H1 (cell line): Measurements from ENCODE around the gene CELF3. TPM values are rescaled to one million over a fixed set of nuclear protein-coding genes. Genes with fewer than 3 reads are reported as not detected.

Experiments used
- CTCF ChIA-PET: fragments of 300-600 bp; sonication (Branson Sonifier 250); formaldehyde crosslinking; loops from one replicate; lab custom pipeline; 2021; ENCODE audit not compliant: partially characterized antibody; lab: Charles Lee
- POLR2A ChIA-PET: fragments of 300-600 bp; sonication (Branson Sonifier 250); formaldehyde crosslinking; loops from one replicate; lab custom pipeline; 2021; ENCODE audit warnings: inconsistent platforms; ENCODE audit not compliant: partially characterized antibody; lab: Charles Lee
- DNase-seq, 2 experiments: peaks; one replicate each; pipeline versions ENCODE4 v3.0.0 to v3.0.0-alpha.2; 2010 to 2022; ENCODE audit warnings: low spot score in 2 of 2, low read depth in 1 of 2, mixed read lengths in 1 of 2
- FAIRE-seq: peaks from 2 replicates; lab custom pipeline; 2011; peaks lifted over from hg19 to GRCh38; lab: Jason Lieb, UNC
- H2AFZ ChIP-seq: 2 replicates; pipeline ENCODE4 v1.8.1; 2012; ENCODE audit warnings: low read length, inconsistent platforms
- H2AK5ac ChIP-seq: 2 replicates; pipeline ENCODE4 v1.6.1; 2013; ENCODE audit warnings: low read depth, low read length
- H2BK120ac ChIP-seq: replicated peaks from 2 replicates; pipeline ENCODE3; 2013; ENCODE audit warnings: low read depth, low read length, inconsistent platforms
- H2BK12ac ChIP-seq: 2 replicates; pipeline ENCODE4 v1.6.1; 2013; ENCODE audit warnings: low read depth, low read length
- H2BK15ac ChIP-seq: 2 replicates; pipeline ENCODE4 v1.6.1; 2013; ENCODE audit warnings: low read length
- H2BK20ac ChIP-seq: 2 replicates; pipeline ENCODE4 v1.6.1; 2013; ENCODE audit warnings: low read length
- H2BK5ac ChIP-seq: 2 replicates; pipeline ENCODE4 v1.6.1; 2013; ENCODE audit warnings: low read depth, low read length
- H3K14ac ChIP-seq: 2 replicates; pipeline ENCODE4 v1.6.1; 2013; ENCODE audit warnings: inconsistent platforms; ENCODE audit not compliant: insufficient read length
- H3K18ac ChIP-seq: 2 replicates; pipeline ENCODE4 v1.6.1; 2013; ENCODE audit warnings: low read length; ENCODE audit errors: extremely low read depth
- H3K23ac ChIP-seq: 2 replicates; pipeline ENCODE4 v1.6.1; 2013; ENCODE audit warnings: inconsistent platforms; ENCODE audit not compliant: insufficient read length
- H3K23me2 ChIP-seq: 2 replicates; pipeline ENCODE4 v1.6.1; 2013; ENCODE audit warnings: low read depth, low read length
- H3K27ac ChIP-seq: 2 replicates; pipeline ENCODE4 v1.6.1; 2011; ENCODE audit warnings: low read depth, low read length, inconsistent platforms
- H3K27me3 ChIP-seq, 4 experiments: replicated peaks in 1 of 4; 1 replicate in 1 of 4; 2 replicates in 3 of 4; pipeline versions ENCODE4 v1.6.1 to v1.8.1; 2011 to 2013; ENCODE audit warnings: low read length in 3 of 4, mild to moderate bottlenecking in 3 of 4, inconsistent platforms in 2 of 4, mixed read lengths in 2 of 4, moderate library complexity in 1 of 4; ENCODE audit not compliant: control insufficient read depth in 3 of 4, insufficient read depth in 3 of 4; ENCODE audit errors: extremely low read depth in 1 of 4
- H3K36me3 ChIP-seq, 4 experiments: 2 replicates each; pipeline versions ENCODE4 v1.6.1 to v1.8.1; 2011 to 2013; ENCODE audit warnings: mild to moderate bottlenecking in 4 of 4, low read length in 3 of 4, moderate library complexity in 2 of 4, control low read depth in 1 of 4, inconsistent platforms in 1 of 4; ENCODE audit not compliant: insufficient read depth in 4 of 4, control insufficient read depth in 2 of 4
- H3K4ac ChIP-seq: replicated peaks from 2 replicates; pipeline ENCODE3; 2013; ENCODE audit warnings: low read length, low read depth, mixed read lengths, inconsistent platforms; ENCODE audit not compliant: insufficient read length
- H3K4me1 ChIP-seq, 4 experiments: replicated peaks in 1 of 4; 1 replicate in 1 of 4; 2 replicates in 3 of 4; pipeline versions ENCODE4 v1.6.1 to v1.8.1; 2011 to 2013; ENCODE audit warnings: low read length in 3 of 4, inconsistent platforms in 2 of 4, mixed read lengths in 1 of 4; ENCODE audit not compliant: insufficient read depth in 4 of 4, control insufficient read depth in 3 of 4
- H3K4me2 ChIP-seq, 2 experiments: 2 replicates each; pipeline versions ENCODE4 v1.6.1 to v1.8.1; 2011 to 2013; ENCODE audit warnings: low read depth in 2 of 2, low read length in 2 of 2, control low read depth in 1 of 2, inconsistent platforms in 1 of 2, mild to moderate bottlenecking in 1 of 2; ENCODE audit not compliant: insufficient read depth in 1 of 2
- H3K4me3 ChIP-seq, 4 experiments: fragments of 200-600, 300-600 bp in 1 of 4; sonication (generic), shearing (Covaris generic), sonication (Bioruptor Twin) in 1 of 4; 2 replicates each; pipeline versions ENCODE4 v1.5.1 to v1.8.1; 2011 to 2016; ENCODE audit warnings: low read length in 4 of 4, low read depth in 3 of 4, control low read depth in 2 of 4, inconsistent platforms in 2 of 4, mild to moderate bottlenecking in 2 of 4, mixed read lengths in 1 of 4, moderate library complexity in 1 of 4; ENCODE audit not compliant: insufficient read depth in 2 of 4; ENCODE audit errors: extremely low read depth in 1 of 4
- H3K56ac ChIP-seq: replicated peaks from 2 replicates; pipeline ENCODE3; 2013; ENCODE audit warnings: low read depth, mild to moderate bottlenecking, mixed read lengths, low read length, inconsistent platforms; ENCODE audit not compliant: insufficient read length
- H3K79me1 ChIP-seq: 2 replicates; pipeline ENCODE4 v1.6.1; 2013; ENCODE audit warnings: low read depth, low read length, control low read depth
- H3K79me2 ChIP-seq, 2 experiments: 2 replicates each; pipeline versions ENCODE4 v1.6.1 to v1.8.1; 2012 to 2013; ENCODE audit warnings: low read length in 2 of 2, mild to moderate bottlenecking in 2 of 2, inconsistent platforms in 1 of 2; ENCODE audit not compliant: insufficient read depth in 2 of 2, control insufficient read depth in 1 of 2
- H3K9ac ChIP-seq, 4 experiments: replicated peaks in 1 of 4; 1 replicate in 1 of 4; 2 replicates in 3 of 4; pipeline versions ENCODE4 v1.6.1 to v1.8.1; 2011 to 2013; ENCODE audit warnings: low read depth in 3 of 4, low read length in 3 of 4, control low read depth in 2 of 4, mild to moderate bottlenecking in 2 of 4, moderate library complexity in 2 of 4, inconsistent platforms in 1 of 4; ENCODE audit errors: extremely low read depth in 1 of 4
- H3K9me3 ChIP-seq, 2 experiments: 2 replicates each; pipeline versions ENCODE4 v1.6.1 to v1.8.1; 2012 to 2013; ENCODE audit warnings: mild to moderate bottlenecking in 2 of 2, moderate library complexity in 2 of 2, control low read depth in 1 of 2, inconsistent platforms in 1 of 2, low read depth in 1 of 2, low read length in 1 of 2, mixed read lengths in 1 of 2; ENCODE audit not compliant: insufficient read depth in 2 of 2
- H4K20me1 ChIP-seq, 2 experiments: replicated peaks in 1 of 2; 2 replicates each; pipeline versions ENCODE3 to v1.8.1; 2011 to 2013; ENCODE audit warnings: inconsistent platforms in 2 of 2, low read length in 2 of 2, mild to moderate bottlenecking in 1 of 2; ENCODE audit not compliant: insufficient read depth in 2 of 2, control insufficient read depth in 1 of 2
- H4K5ac ChIP-seq: 2 replicates; pipeline ENCODE4 v1.6.1; 2013; ENCODE audit warnings: low read length, low read depth, mixed read lengths, inconsistent platforms; ENCODE audit not compliant: insufficient read length
- H4K8ac ChIP-seq: 2 replicates; pipeline ENCODE4 v1.8.0; 2013; ENCODE audit warnings: mild to moderate bottlenecking, moderate library complexity, low read length, inconsistent platforms; ENCODE audit not compliant: insufficient read depth; ENCODE audit errors: extremely low read depth
- H4K91ac ChIP-seq: replicated peaks from 2 replicates; pipeline ENCODE3; 2013; ENCODE audit warnings: low read length, mixed read lengths, inconsistent platforms; ENCODE audit not compliant: insufficient read length
- CEBPB ChIP-seq: IDR thresholded peaks from 2 replicates; pipeline ENCODE4 v1.6.1; 2012; ENCODE audit warnings: low read depth, low read length
- CHD2 ChIP-seq: IDR thresholded peaks from 2 replicates; pipeline ENCODE4 v1.6.1; 2012; ENCODE audit warnings: low read length, improper control_type of control experiment
- HDAC2 ChIP-seq, 2 experiments: fragments of 300-600 bp in 1 of 2; sonication (generic) in 1 of 2; IDR thresholded peaks; 2 replicates each; pipeline ENCODE4 v1.6.1; 2011 to 2012; ENCODE audit warnings: low read depth in 2 of 2, low read length in 2 of 2, mild to moderate bottlenecking in 2 of 2, moderate library complexity in 2 of 2, borderline replicate concordance in 1 of 2, inconsistent platforms in 1 of 2
- HDAC6 ChIP-seq: IDR thresholded peaks from one replicate; pipeline ENCODE4 v1.7.1; 2012; ENCODE audit warnings: low read depth, mild to moderate bottlenecking, inconsistent platforms, low read length, moderate library complexity
- KDM5A ChIP-seq: fragments of 200-600 bp; IDR thresholded peaks from 2 replicates; pipeline ENCODE4 v1.7.1; 2012; ENCODE audit warnings: mild to moderate bottlenecking, low read length, inconsistent platforms, mixed read lengths
- POLR2A ChIP-seq, 2 experiments: IDR thresholded peaks; 1 replicate in 1 of 2; 2 replicates in 1 of 2; pipeline ENCODE4 v1.6.1; 2011; ENCODE audit warnings: low read depth in 2 of 2, low read length in 2 of 2, mild to moderate bottlenecking in 2 of 2; ENCODE audit errors: control extremely low read depth in 1 of 2
- RFX5 ChIP-seq: IDR thresholded peaks from 2 replicates; pipeline ENCODE4 v1.6.1; 2011; ENCODE audit warnings: low read depth, low read length, improper control_type of control experiment, borderline replicate concordance
- SP1 ChIP-seq: IDR thresholded peaks from 2 replicates; pipeline ENCODE4 v1.6.1; 2011; ENCODE audit warnings: low read depth, low read length
- YY1 ChIP-seq: IDR thresholded peaks from 2 replicates; pipeline ENCODE4 v1.6.1; 2011; ENCODE audit warnings: low read depth, mild to moderate bottlenecking, low read length
- WGBS, 2 experiments: shearing (Covaris generic) in 1 of 2; methylation state at CpG; one replicate each; pipeline versions ENCODE4 v1.1.6 to v1.1.7; 2013 to 2015; ENCODE audit warnings: low lambda C conversion rate in 2 of 2, mixed read lengths in 2 of 2, inconsistent platforms in 1 of 2, low coverage in 1 of 2, missing lambda C conversion rate in 1 of 2; ENCODE audit not compliant: insufficient replicate concordance in 2 of 2, insufficient coverage in 1 of 2, insufficient read length in 1 of 2; ENCODE audit errors: extremely low coverage in 1 of 2, missing lambda C conversion rate in 1 of 2; 5-methylcytosine and 5-hydroxymethylcytosine counted together
- polyA plus RNA-seq, 7 experiments: library from polyadenylated mRNA; depleted of rRNA in 3 of 7; stranded (reverse) in 5 of 7; unstranded in 2 of 7; fragments of >200 nt in 5 of 7; fragments of 200-250 nt in 2 of 7; gene quantifications; 1 replicate in 5 of 7; 2 replicates in 1 of 7; 4 replicates in 1 of 7; pipeline versions ENCODE4 v1.2.1 to v1.2.3, GENCODE V29; 2011 to 2013; ENCODE audit warnings: missing spikeins in 2 of 7, mixed read lengths in 2 of 7
- total RNA-seq: library from RNA; stranded (reverse); fragmentation: NEBNext Ultra II Directional; extraction: Animal tissue kit (Norgen Biotek cat#: 25700); gene quantifications from 2 replicates; pipeline ENCODE4 v1.2.1, GENCODE V29; 2021
- TF ChIP-seq, protein P1 (sequence below): IDR thresholded peaks from 2 replicates; pipeline ENCODE4 v1.6.1; 2011; ENCODE audit warnings: low read depth, mild to moderate bottlenecking, low read length; ENCODE audit not compliant: insufficient read depth

CELF3 gene
- total and polyA plus RNA-seq, 2 of the 8 experiments (the other 6 are each of a cell fraction or from before 2014, with no cell fraction given) = 0.34 to 1.2 TPM

DNA sequence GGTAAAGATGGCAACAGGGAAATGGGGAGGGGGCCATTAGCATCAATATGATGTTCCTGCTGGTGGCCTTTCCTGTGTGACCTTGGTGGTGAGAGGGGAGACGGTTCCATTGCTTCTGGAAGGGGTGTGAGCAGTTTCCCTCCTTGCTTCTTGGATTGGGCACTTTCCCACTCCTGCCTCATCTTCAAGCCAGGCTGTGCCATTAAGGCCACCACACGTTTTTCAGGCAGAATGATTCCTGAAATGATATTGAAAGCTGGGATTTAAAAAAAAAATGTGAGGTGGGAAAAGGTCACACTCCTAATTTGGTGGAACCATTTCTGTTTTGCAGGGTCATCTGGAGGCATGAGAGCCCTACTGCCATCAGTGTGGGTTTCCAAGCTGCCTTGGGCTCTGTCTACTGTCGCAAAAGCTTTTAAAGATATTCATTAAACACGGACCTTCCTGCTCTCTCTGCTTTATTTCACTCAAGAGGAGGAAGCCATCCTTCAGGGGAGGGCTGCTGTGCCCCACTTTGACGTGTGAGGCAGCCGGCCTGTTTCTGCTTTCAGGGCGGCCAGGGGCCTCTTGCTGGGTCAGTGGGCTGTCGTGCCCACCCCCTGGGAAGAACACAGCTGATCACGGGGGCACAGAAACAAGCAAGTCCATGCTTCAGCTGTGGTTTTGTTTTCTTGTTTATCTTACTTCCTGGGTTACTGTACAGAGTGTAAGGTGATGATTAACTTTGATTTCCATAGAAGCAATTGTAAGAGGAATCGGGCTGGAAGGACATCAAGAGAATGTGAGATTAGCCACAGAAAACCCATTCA, 12.8 kb upstream of the CELF3 start:
- H3K4me3 ChIP-seq = no peak overlapping the region
- no peak overlapping the region for H4K8ac ChIP-seq
- H4K5ac ChIP-seq = no peak overlapping the region
- no peaks in the 10 kb centered on the region; a peak in 1 of 7 replicates for H3K27me3 ChIP-seq
- H3K4me2 ChIP-seq = peak overlapping the region; percentile 2 to 40; a peak in 1 of 4 replicates
- no peak overlapping the region for H3K18ac ChIP-seq
- ChIA-PET POLR2A (interaction anchor here (1.1 to 2.5 kb wide), 5 partner anchors 12 to 189 kb away, joined by 3 to 10 read pairs (median 3); partner anchors contain the start of genes C2CD4D and TUFT1), CTCF (interaction anchor here (0.9 to 2.5 kb wide), 8 partner anchors 11 to 70 kb away, joined by 3 to 14 read pairs (median 4); no protein-coding TSS in a partner anchor)
- H3K79me1 ChIP-seq = no peaks in the 10 kb centered on the region
- no peak overlapping the region for H2BK12ac ChIP-seq
- H3K4me1 ChIP-seq = peaks cover 3 to 10% (median 6%) of the 10 kb centered on the region in 4 experiments
- no peaks in the 10 kb centered on the region for H3K23me2 ChIP-seq
- no peak overlapping the region for H3K23ac ChIP-seq
- no peak overlapping the region for H2BK120ac ChIP-seq
- no peak overlapping the region for H3K9ac ChIP-seq
- 68% methylated on average over 10 of the region's 10 CpGs; no CpG with 5 or more reads in 1 of the 2 experiments for WGBS, 2 experiments
- H3K36me3 ChIP-seq = no peaks in the 10 kb centered on the region
- H4K20me1 ChIP-seq = no peaks in the 10 kb centered on the region
- H2AFZ ChIP-seq = no peak overlapping the region
- H3K27ac ChIP-seq = no peak overlapping the region
- H2BK15ac ChIP-seq = no peak overlapping the region; the same call in 1 of the 2 replicates
- no peak overlapping the region for H3K14ac ChIP-seq
- H4K91ac ChIP-seq = no peak overlapping the region
- no peak overlapping the region for H3K56ac ChIP-seq
- H3K79me2 ChIP-seq = no peaks in the 10 kb centered on the region
- no peaks in the 10 kb centered on the region for H3K9me3 ChIP-seq
- no peak overlapping the region for H2AK5ac ChIP-seq
- FAIRE-seq (no peak), DNase-seq (no peak)
- TF ChIP-seq YY1 = no peak
- no peak for TF ChIP-seq CEBPB
- TF ChIP-seq SP1 = no peak
- no peak for TF ChIP-seq CHD2
- TF ChIP-seq RFX5 = no peak
- TF ChIP-seq, protein P1, sequence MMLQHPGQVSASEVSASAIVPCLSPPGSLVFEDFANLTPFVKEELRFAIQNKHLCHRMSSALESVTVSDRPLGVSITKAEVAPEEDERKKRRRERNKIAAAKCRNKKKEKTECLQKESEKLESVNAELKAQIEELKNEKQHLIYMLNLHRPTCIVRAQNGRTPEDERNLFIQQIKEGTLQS = no peak
- no peak for TF ChIP-seq POLR2A (IDR thresholded peaks at IDR 0.05; ENCODE audit: control extremely low read depth in 1 of 2, low read depth in 2 of 2, low read length in 2 of 2)
- no peak for TF ChIP-seq HDAC6
- TF ChIP-seq HDAC2 (IDR thresholded peaks at IDR 0.05; ENCODE audit: borderline replicate concordance in 1 of 2, low read depth in 2 of 2, low read length in 2 of 2) = no peak
- no peak for TF ChIP-seq KDM5A
- H2BK20ac ChIP-seq = no peak overlapping the region
- no peak overlapping the region for H3K4ac ChIP-seq
- H2BK5ac ChIP-seq = no peak overlapping the region
